T-helper 1 cell treated with Interleukin-12 subunit alpha and Interleukin-12 subunit beta and Interleukin-4 antibody, amounts not matched to agents 30 ng/mL and 1 ng/mL, for 36 hours (primary cell): ENCODE measurements around the gene PAOX. TPM values are rescaled to one million over a fixed set of nuclear protein-coding genes. Genes with fewer than 3 reads are reported as not detected.

Experiments
- intact Hi-C: fragments of 100-400 bp; cut with micrococcal nuclease; formaldehyde crosslinking; loops from one replicate; pipeline ENCODE4 v1.15.1; 2024
- total RNA-seq: library from RNA; stranded (reverse); gene quantifications from 2 replicates; pipeline ENCODE4 v1.2.3, GENCODE V29; 2022

Gene PAOX
- total RNA-seq: 4.5 and 6.2 TPM in 2 replicates

DNA sequence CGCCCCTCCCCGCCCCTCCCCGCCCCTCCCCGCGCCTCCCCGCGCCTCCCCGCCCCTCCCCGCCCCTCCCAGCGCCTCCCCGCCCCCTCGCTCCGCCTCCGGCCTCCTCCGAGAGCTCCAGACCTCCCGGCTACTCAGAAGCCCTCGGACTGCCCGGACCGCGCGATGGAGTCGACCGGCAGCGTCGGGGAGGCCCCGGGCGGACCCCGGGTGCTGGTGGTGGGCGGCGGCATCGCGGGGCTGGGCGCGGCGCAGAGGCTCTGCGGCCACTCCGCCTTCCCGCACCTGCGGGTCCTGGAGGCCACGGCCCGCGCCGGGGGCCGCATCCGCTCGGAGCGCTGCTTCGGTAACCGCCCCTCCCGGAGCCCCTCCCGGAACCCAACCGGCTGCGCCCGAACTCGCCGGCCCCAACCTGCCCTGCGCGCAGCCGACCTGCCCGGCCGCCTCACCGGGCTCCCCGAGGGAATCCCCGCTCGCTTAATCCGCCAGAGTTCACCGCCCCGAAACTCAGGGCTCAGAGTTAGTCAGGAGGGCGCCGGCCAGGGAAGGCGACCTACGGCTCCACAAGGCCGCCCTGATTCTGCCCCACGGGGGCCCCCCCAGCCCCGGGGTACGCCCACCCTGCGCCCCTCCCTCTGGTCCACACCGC lies at the start of gene PAOX:
TSS of gene PAOX (plus strand) at position 111 of the 649 bp plus-strand sequence. CDS start at position 166, 55 bp downstream.
- intact Hi-C loops: loop anchor here (1.0 to 10.0 kb wide), 6 partner anchors 11 to 1070 kb away; partner anchors contain the start of genes INPP5A, LRRC27 and MTG1

DNA sequence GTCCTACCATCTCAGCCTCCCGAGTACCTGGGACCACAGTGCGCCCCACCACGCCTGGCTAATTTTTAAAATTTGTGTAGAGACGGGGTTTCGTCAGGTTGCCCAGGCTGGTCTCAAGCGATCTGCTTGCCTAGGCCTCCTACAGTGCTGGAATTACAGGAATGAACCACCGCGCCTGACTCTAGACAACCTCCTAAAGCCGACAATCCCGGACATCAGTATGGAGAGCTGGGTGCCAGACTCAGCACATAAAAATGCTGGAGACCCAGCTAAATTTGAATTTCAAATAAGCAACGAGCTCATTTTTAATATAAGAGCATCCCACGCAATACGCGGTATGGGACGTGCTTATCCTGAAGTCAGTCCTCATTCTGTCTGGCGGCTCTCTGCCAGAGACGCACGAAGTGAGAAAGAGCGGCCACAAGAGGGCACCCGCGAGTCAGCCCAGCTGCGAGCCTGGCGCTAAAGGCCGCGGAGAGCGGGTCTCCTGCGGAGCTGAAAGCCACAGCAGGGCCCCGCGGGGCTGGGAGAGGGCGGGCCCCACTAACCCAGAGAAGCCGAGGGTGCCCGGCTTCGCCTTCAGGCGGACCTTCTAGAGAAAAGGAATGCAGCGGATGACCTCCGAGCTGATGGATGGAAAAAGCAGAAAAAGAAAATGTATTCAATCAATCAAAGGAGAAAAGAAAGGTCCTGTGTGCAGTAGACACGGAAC lies 49.4 kb upstream of the PAOX start:
- intact Hi-C loops: loop anchor here (1.0 to 2.0 kb wide), 6 partner anchors 20 to 191 kb away; partner anchors contain the start of genes ECHS1, FUOM and MTG1

DNA sequence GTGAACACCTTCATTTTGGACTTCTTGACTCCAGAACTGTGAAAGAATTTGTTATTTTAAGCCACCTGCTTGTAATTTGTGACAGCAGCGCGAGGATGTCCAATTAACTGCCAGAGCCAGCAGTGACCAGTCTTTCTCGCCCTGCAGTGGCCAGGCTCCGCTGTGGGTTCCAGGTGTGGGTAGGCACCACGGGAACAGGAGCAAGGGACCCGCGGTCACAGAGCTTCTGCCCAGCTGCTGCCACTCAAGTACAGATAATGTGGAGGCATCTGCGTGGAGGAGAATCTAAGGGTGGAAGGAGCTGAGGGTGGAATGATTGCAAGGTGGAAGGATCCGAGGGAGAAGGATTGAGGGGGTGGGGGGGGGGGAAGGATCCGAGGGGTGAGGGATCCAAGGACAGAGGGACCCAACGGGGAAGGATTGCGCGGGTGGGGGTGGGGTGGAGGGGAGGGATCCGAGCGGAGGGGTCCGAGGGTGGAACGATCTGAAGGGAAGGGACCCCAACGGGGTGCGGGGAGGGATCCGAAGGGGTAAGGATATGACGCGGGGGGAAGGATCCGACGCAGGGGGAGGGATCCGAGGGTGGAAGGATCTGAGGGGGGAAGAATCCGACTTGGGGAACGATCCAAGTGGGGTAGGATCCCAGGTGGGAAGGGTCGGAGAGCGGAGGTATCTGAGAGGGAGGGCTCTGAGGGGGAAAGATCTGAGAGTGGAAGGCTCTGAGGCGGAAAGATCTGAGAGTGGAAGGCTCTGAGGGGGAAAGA lies 45.9 kb upstream of the PAOX start:
- intact Hi-C loops: no loop called here

DNA sequence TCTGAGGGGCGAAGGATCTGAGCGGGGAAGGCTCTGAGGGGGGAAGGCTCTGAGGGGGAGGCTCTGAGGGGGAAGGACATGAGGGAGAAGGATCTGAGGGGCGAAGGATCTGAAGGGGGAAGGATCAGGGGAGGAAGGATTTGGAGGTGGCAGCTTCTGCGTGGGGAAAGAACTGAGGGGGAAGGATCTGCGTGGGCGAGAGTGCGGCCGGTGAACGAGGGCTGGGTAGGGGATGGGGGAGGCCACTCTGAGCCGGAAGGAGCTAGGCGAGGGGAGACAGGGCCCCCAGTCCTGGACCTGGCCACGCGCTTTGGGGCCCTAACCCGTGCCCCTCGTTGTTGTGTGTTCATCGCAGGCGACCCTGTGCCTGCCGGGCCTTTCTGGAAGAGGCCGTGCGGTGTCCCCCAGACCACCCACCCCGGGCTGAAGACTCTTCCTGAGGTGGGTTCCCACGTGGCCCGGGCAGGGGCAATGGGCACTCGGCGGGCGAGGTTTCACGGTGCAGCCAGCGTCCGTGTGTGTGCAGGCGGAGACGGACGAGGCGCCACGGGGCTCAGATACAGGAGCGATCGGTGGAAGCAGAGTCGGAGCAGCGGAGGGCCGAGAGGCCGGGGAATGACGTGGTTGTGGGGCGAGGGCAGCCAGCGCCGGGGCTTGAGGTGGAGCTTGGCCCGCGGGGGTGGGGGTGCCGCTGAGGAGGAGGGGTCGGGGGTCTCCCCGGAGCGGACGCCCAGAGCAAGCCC lies 44.4 kb upstream of the PAOX start:
- intact Hi-C loops: loop anchor here (1.0 kb wide), 1 partner anchor 27 kb away; no protein-coding TSS in a partner anchor

DNA sequence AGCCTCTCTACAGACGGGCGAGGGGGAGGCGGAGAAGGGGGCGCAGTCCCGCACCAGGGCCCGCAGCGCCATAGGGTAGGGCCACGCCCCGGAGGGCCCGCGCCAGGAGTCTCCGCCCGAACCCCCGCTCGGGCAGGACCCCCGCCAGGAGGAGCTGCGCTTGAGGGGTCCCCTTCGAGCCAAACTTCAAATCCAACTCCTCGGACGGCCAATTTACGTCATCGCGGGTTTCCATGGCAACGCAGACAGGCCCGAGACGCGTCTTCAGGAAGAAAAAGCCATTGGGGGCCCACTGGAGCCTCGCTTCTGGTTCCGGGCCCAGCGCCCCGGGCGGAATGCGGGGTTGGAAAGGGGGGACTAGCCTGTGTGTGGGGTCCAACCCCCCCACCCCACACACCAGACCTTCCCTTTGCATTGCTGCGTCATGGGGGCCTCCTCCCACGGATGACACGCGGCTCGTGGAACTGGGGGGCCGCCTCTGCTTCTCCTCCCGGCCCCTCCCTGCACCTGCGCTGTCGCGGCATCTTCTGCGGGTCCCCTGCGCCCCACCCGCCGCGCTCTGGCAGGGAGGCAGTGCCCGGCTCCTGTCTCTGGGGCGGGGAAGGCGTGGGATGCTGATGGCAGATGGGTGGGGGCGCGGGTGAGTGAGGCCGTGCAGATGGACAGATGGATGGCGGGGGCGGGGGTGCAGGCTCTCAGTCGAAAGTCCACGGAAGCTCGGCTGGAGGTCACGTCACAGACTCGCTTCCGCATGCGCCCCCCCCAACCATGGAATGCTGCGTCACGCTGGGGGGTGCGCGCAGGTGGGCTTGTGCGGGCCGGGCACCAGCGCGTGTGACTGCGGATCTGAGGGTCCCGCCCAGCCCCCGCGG lies 43.6 kb upstream of the PAOX start:
- intact Hi-C loops: loop anchor here (1.0 kb wide), 2 partner anchors 22 to 28 kb away; no protein-coding TSS in a partner anchor

DNA sequence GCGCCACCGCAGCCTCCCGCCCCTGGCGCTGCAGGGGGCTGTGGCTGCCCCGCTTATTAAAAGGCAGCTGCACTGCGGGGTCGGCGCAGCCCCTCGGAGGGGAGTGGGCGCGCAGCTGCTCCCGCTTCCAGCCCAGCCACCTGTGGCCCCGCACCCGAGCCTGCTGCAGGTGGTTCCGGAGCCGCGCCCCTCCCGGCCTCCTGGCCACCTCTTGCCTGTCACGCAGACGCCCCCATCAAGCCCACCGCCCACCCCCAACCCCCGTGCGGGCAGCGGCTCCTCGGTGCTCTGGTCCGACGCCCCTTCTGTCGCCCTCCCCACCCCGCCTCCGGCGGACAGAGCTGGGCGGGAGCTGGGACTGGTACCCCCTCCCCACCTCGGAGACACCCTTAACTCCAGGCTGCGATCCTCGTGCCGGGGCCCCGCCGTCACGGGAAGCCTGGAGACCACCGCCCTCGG lies 42.9 kb upstream of the PAOX start:
- intact Hi-C loops: loop anchor here (1.0 kb wide), 1 partner anchor 21 kb away; no protein-coding TSS in a partner anchor

DNA sequence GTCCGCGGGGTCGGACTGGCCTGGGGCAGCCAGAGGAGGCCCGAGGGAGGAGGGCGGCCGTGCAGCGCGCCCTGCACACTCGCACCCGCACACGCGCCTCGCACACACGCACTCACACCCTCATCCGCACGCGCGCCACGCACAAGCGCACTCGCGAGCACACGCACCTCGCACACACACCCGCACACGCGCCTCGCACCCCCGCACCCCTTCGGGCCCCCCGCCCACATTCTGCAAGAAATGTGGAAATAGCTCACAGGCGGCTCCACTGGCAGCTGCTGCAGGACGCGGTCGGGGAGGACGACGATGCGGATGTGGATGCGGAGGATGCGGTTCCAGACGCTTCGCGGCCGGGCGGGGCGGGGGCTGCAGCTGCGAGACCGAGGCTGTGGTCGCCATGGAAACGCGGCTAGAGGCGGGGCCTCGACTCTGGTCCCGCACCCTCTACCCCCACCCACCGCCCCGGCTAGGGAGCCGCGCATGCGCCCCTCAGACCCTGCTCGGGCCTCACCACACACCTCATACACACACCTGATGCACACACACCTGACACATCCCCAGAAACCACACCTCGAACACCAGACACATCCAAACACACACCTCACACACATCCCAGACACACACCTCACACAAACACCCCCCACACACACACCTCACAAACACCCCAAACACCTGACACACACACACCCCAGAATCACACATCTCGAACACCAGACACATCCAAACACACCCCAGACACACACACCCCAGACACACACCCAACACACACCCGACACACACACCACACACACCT lies 42.3 kb upstream of the PAOX start, which contains the start of gene CALY:
TSS of gene CALY (minus strand) at position 320 of the 793 bp plus-strand sequence. CDS start 7,907 bp downstream, outside the sequence.
- intact Hi-C loops: loop anchor here (1.0 kb wide), 1 partner anchor 21 kb away; no protein-coding TSS in a partner anchor

DNA sequence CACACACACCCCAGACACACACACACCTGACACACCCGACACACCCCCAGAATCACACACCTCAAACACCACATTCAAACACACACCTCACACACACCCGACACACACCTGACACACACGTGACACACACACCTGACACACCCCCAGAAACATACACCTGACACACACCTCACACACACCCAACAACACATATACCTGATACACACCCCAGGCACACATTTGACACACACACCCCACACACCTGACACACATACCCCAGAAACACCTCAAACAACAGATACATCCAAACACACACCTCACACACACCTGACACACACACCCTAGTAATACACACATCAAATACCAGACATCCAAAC lies 41.7 kb upstream of the PAOX start:
- intact Hi-C loops: no loop called here

DNA sequence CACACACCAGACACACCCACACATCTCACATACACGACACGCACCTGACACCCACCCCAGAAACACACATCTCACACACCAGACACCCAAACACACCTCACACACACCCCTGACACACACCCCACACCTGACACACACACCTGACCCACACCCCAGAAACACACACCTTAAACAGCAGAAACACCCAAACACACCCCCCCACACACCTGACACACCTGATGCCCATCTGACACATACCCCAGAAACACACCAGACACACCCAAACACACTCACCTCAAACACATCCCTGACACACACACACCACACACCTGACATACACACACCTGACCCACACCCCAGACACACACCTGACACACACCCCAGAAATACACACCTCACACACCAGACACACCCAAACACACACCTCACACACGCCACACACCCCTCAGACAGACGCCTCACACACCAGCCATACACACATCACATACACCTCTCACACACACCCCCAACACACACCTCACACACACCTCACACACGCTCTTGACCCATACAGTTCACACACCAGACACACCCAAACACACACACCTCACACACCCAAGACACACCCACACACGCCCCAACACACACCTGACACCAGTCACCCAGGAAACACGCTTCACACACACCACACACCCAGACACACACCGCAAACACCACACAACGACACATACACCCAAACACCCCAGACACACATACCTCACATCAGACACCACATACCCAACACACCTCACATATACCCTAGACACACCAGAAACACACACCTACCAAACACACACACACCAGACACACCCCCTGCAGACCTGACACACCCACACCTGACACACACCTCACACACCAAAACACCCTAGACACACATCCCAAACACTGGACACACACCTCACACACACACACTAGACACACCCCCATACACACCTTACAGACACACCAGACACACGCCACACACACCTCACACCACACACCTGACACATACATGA lies 40.7 kb upstream of the PAOX start:
- intact Hi-C loops: no loop called here

DNA sequence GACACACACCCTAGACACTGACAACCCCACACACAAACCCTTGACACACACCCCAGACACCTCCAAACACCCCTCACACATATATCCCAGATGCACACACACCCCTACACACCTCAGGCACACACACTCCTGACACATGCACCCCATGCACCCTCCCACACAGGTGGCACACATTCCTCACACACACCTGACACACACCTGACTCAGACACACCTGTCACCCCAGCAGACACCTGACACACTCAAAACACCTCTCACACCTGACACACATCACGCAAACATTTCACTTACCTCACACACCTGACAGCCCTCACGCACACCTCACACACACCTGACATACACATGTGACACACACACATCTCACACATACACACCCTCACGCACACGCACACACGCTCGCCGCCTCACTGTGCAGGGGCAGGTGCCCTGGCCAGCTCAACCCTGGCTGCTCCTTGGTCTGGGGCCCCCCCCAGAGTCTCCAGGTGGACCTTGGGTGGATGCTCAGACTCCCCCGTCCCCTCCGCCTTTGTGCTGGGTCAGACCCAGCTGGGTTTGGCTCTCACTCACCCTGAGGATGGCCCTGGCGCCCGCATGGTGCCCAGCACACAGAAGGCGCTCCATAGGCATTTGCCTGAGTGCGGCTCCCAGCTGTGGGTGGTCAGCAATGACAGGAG lies 39.2 kb upstream of the PAOX start:
- intact Hi-C loops: no loop called here

DNA sequence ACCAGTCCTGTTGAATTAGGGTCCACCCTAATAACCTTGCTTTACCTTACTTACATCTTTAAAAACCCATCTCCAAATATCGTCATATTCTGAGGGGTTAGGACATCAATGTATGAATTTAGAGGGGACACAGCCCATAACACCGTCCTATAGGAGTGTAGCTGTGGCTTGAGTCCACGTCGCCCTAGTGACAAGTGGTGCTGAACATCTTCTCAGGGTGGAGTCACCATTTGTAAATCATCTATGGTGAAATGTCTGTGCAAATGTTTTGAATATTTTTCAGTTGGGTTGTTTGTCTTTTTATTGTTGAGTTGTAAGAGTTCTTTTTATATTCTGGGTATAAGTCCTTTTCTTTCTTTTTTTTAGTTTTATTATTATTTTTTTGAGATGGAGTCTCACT lies 37.1 kb upstream of the PAOX start:
- intact Hi-C loops: no loop called here

DNA sequence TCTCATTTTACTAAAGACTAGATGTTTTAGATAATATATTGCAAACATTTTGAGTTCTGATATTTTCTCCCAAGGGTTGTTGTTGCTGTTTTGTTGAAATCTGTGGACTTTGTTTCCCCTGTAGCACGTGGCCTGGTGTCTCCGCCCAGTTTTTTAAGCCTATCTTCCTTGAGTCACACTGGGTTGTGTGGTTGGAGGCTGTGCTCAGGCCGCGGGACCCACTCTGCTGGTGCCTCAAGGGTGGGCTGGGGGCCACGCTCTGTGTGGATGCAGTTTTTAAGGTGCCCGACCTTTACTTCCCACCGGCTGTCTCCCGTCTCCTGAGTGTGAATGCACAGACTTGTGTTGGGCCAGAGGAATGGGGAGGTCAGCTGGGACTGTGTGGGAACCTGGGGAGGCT lies 36.1 kb upstream of the PAOX start:
- intact Hi-C loops: no loop called here

DNA sequence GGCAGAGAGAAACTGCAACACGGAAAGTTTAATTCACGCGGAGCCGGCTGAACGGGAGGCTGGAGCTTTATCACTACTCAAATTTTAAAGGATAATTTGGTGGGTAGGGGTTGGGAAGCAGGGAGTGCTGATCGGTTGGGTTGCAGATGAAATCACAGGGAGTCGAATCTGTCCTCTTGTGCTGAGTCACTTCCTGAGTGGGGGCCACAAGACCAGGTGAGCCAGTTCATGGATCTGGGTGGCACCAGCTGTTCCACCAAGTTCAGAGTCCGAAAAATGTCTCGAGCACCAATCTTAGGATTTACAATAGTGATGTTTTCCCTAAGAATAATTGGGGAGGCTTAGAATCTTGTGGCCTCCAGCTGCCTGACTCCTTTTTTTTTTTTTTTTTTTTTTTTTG lies 35.5 kb upstream of the PAOX start:
- intact Hi-C loops: no loop called here

DNA sequence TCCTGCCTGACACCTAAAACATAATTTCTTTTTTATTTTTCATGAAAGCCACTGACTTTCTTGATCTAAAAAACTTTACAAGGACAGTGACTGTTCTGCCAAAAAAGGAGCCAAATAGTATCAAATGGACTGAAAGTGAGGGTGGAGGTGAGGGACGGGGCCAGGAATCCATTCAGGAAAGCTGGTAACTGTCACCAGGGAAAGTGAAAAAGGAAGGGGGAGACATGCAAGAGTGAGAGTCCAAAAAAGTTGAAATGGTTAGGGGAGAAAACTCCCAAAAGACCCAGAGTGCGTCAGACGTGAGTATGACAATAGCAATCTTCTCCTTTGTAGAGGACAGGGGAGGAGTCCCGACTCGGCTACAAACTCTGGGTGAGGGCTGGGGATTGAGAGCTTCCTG lies 34.8 kb upstream of the PAOX start:
- intact Hi-C loops: no loop called here

DNA sequence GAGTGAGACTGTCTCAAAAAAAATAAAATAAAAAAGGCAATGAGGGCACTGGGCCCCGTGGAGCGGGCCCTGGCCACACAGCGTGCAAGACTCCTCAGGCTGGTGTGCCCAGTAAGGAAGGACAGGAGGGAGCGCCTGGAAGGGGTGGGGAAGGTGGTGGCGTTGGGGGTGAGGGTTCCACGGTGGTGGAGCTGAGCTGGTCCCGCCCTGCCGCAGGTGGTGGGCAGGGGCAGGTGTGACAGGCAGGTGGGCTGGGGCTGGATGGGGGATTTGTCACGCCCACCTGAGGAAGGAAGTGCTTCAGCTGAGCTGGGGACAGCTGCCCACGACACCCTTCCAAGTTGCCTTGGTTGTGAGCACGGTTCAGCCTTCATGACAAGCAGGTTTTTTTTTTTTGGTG lies 32.6 kb upstream of the PAOX start:
- intact Hi-C loops: no loop called here

DNA sequence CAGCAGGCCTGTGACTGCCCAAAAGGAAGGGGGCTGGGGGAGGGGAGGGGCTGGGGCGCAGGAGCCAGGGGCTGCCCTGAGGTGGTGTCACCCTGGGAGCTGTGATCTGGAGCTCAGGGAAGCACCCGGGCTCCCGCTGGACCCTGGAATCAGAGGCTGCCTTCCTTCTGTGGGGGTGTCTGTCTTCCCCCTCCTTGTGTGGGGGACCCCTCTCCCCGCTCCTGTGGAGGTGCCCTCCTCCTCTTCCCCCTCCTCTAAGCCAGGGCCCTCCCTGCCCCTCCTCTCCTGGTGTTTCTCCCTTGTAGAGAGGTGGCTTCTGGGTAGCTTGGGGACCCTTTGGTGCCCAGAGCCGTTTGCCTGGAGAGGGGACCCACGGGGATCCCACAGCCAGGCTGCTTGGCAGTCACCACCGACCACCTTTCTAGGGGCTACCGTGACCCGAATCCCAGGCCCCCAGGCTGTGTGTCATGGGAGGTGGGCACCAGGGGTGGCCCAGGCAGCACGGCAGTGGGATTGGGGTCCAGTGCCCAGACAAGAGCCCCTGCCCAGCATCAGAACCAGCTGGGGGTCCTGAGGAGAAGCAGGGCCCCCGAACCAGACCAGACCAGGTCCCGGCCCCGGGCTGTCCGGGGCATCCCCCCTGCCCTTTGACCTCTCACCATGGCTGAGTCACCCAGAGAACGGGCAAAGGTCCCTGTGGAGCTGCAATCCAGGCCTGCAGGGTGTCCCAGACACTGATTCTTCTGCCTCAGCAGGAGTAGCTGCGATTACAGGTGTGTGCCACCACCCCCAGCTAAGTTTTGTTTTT lies 31.1 kb upstream of the PAOX start:
- intact Hi-C loops: no loop called here
